Measurements from ENCODE around the gene STMND1.

STMND1 gene

DNA sequence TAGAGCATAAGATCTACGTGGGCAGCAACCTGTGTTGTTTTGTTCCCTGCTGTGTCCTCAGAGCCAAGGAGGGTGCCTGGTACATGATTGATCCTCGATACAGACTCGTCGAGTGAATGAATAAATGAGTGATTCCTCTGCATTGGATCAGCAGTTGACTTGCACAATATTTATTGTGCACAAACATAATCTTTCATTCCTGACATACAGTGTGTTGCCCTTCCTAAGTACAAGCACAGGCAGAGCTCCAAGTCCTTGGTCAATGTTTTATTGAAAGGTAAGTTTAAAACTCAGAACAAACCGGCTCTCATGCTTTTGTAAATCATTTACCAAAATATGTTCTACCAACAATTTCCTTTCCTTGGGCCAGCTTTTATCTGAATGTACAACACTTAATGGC lies 57.4 kb downstream of the STMND1 start:
- H3K23ac ChIP-seq (ENCODE audit: low read depth, low read length, poor library complexity) = no peak overlapping the region
- H2AFZ ChIP-seq (ENCODE audit: low read length) = no peak overlapping the region
- no peak overlapping the region for H2BK12ac ChIP-seq (ENCODE audit: low read length)
- no peak overlapping the region for H2BK15ac ChIP-seq (ENCODE audit: low read length)
- no peak overlapping the region for H4K91ac ChIP-seq (ENCODE audit: low read depth, low read length, poor library complexity)
- H2BK5ac ChIP-seq (ENCODE audit: low read length) = no peak overlapping the region
- no peaks in the 10 kb centered on the region for H3K4me1 ChIP-seq (ENCODE audit: control insufficient read depth in 2 of 2, insufficient read depth in 1 of 2, low read depth in 1 of 2, low read length in 2 of 2)
- H3K27ac ChIP-seq (replicated peaks; ENCODE audit: low read length) = no peak overlapping the region
- H3K4ac ChIP-seq (ENCODE audit: low read length) = no peak overlapping the region
- H3K14ac ChIP-seq (ENCODE audit: low read length) = no peak overlapping the region
- WGBS, 2 donors (ENCODE audit: extremely low coverage in 2 of 2, insufficient read length in 2 of 2, insufficient replicate concordance in 1 of 2) = no CpG with 5 or more reads among the region's 5 CpGs
- DNase-seq (ENCODE audit: low spot score) = no peak
- no peaks in the 10 kb centered on the region for H3K36me3 ChIP-seq (replicated peaks in 1 of 2; ENCODE audit: control insufficient read depth in 2 of 2, insufficient read depth in 2 of 2, low read length in 2 of 2)
- no peak overlapping the region for H4K8ac ChIP-seq (ENCODE audit: low read depth, low read length)
- no peaks in the 10 kb centered on the region for H3K9me3 ChIP-seq (replicated peaks in 1 of 2; ENCODE audit: control insufficient read depth in 2 of 2, insufficient read depth in 1 of 2, low read depth in 1 of 2, low read length in 2 of 2)
- no peak overlapping the region for H3K4me2 ChIP-seq (ENCODE audit: insufficient read depth, low read length, poor library complexity, severe bottlenecking)
- H3K4me3 ChIP-seq (ENCODE audit: low read length in 2 of 2) = no peak overlapping the region
- no peak overlapping the region for H2AK5ac ChIP-seq (ENCODE audit: low read depth, low read length)
- H3K18ac ChIP-seq (ENCODE audit: low read length) = no peak overlapping the region
- no peaks in the 10 kb centered on the region for H3K27me3 ChIP-seq (ENCODE audit: control insufficient read depth in 3 of 3, insufficient read depth in 3 of 3, low read depth in 1 of 3, low read length in 3 of 3)
- H3K79me1 ChIP-seq (ENCODE audit: low read depth, low read length) = no peaks in the 10 kb centered on the region
- H3K9ac ChIP-seq (ENCODE audit: low read depth, low read length, poor library complexity) = no peak overlapping the region
- H2BK120ac ChIP-seq (ENCODE audit: low read depth, low read length) = no peak overlapping the region

GRCh38 chr6:17161076-17161475 lies 59.2 kb downstream of the STMND1 start:
- Histone ChIP-seq H3K9ac (ENCODE audit: low read depth, low read length, poor library complexity) (no peak overlapping the region), H3K23ac (ENCODE audit: low read depth, low read length, poor library complexity) (no peak overlapping the region), H2BK120ac (ENCODE audit: low read depth, low read length) (no peak overlapping the region), H4K91ac (ENCODE audit: low read depth, low read length, poor library complexity) (no peak overlapping the region), H3K36me3 (replicated peaks in 1 of 2; ENCODE audit: control insufficient read depth in 2 of 2, insufficient read depth in 2 of 2, low read length in 2 of 2) (no peaks in the 10 kb centered on the region), H2AFZ (ENCODE audit: low read length) (no peak overlapping the region), H3K27ac (replicated peaks; ENCODE audit: low read length) (no peak overlapping the region), H2BK15ac (ENCODE audit: low read length) (no peak overlapping the region), H3K4ac (ENCODE audit: low read length) (no peak overlapping the region), H3K14ac (ENCODE audit: low read length) (no peak overlapping the region), H2BK5ac (ENCODE audit: low read length) (no peak overlapping the region), H3K4me1 (ENCODE audit: control insufficient read depth in 2 of 2, insufficient read depth in 1 of 2, low read depth in 1 of 2, low read length in 2 of 2) (no peaks in the 10 kb centered on the region), H3K4me2 (ENCODE audit: insufficient read depth, low read length, poor library complexity, severe bottlenecking) (no peak overlapping the region), H3K18ac (ENCODE audit: low read length) (no peak overlapping the region), H3K4me3 (ENCODE audit: low read length in 2 of 2) (no peak overlapping the region), H2BK12ac (ENCODE audit: low read length) (no peak overlapping the region), H2AK5ac (ENCODE audit: low read depth, low read length) (no peak overlapping the region), H3K79me1 (ENCODE audit: low read depth, low read length) (no peaks in the 10 kb centered on the region), H3K9me3 (replicated peaks in 1 of 2; ENCODE audit: control insufficient read depth in 2 of 2, insufficient read depth in 1 of 2, low read depth in 1 of 2, low read length in 2 of 2) (no peaks in the 10 kb centered on the region), H4K8ac (ENCODE audit: low read depth, low read length) (no peak overlapping the region), H3K27me3 (ENCODE audit: control insufficient read depth in 3 of 3, insufficient read depth in 3 of 3, low read depth in 1 of 3, low read length in 3 of 3) (no peaks in the 10 kb centered on the region)
- DNase-seq (ENCODE audit: low spot score) = no peak
- no CpG with 5 or more reads among the region's 2 CpGs for WGBS, 2 donors (ENCODE audit: extremely low coverage in 2 of 2, insufficient read length in 2 of 2, insufficient replicate concordance in 1 of 2)

DNA sequence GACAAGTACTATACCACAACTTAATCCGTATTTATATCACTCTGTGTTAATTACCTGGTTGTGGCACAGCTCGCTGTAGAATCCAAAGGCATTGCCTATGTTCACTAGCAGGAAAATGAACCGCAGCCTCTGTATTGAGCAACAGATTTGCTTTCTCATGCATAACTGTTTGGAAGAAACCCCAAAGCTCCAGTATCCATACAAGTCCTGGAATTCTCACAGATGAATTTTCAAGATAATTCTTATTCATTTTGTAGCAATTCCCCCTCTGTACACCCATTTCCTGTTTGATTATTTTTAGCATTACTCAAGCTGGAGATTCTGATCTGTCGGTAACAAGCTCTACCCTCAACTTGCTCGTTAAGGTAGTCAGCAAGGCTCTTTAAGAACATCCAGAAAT lies 63.5 kb downstream of the STMND1 start:
- Histone ChIP-seq H3K4me1 (ENCODE audit: control insufficient read depth in 2 of 2, insufficient read depth in 1 of 2, low read depth in 1 of 2, low read length in 2 of 2) (no peaks in the 10 kb centered on the region), H3K36me3 (replicated peaks in 1 of 2; ENCODE audit: control insufficient read depth in 2 of 2, insufficient read depth in 2 of 2, low read length in 2 of 2) (no peaks in the 10 kb centered on the region), H4K8ac (ENCODE audit: low read depth, low read length) (no peak overlapping the region), H3K79me1 (ENCODE audit: low read depth, low read length) (no peaks in the 10 kb centered on the region), H2AK5ac (ENCODE audit: low read depth, low read length) (no peak overlapping the region), H3K4ac (ENCODE audit: low read length) (no peak overlapping the region), H4K91ac (ENCODE audit: low read depth, low read length, poor library complexity) (no peak overlapping the region), H3K14ac (ENCODE audit: low read length) (no peak overlapping the region), H3K4me2 (ENCODE audit: insufficient read depth, low read length, poor library complexity, severe bottlenecking) (no peak overlapping the region), H3K27me3 (ENCODE audit: control insufficient read depth in 3 of 3, insufficient read depth in 3 of 3, low read depth in 1 of 3, low read length in 3 of 3) (no peaks in the 10 kb centered on the region), H2AFZ (ENCODE audit: low read length) (no peak overlapping the region), H3K23ac (ENCODE audit: low read depth, low read length, poor library complexity) (no peak overlapping the region), H3K4me3 (ENCODE audit: low read length in 2 of 2) (no peak overlapping the region), H3K9ac (ENCODE audit: low read depth, low read length, poor library complexity) (no peak overlapping the region), H2BK5ac (ENCODE audit: low read length) (no peak overlapping the region), H2BK12ac (ENCODE audit: low read length) (no peak overlapping the region), H2BK120ac (ENCODE audit: low read depth, low read length) (no peak overlapping the region), H3K18ac (ENCODE audit: low read length) (no peak overlapping the region), H3K27ac (replicated peaks; ENCODE audit: low read length) (no peak overlapping the region), H2BK15ac (ENCODE audit: low read length) (no peak overlapping the region), H3K9me3 (replicated peaks in 1 of 2; ENCODE audit: control insufficient read depth in 2 of 2, insufficient read depth in 1 of 2, low read depth in 1 of 2, low read length in 2 of 2) (no peaks in the 10 kb centered on the region)
- WGBS, 2 donors (ENCODE audit: extremely low coverage in 2 of 2, insufficient read length in 2 of 2, insufficient replicate concordance in 1 of 2) = no CpG with 5 or more reads among the region's 5 CpGs
- no peak for DNase-seq (ENCODE audit: low spot score)

- Histone ChIP-seq H2BK120ac (ENCODE audit: low read depth, low read length) (no peak overlapping the region), H3K23ac (ENCODE audit: low read depth, low read length, poor library complexity) (no peak overlapping the region), H3K4me1 (ENCODE audit: control insufficient read depth in 2 of 2, insufficient read depth in 1 of 2, low read depth in 1 of 2, low read length in 2 of 2) (no peaks in the 10 kb centered on the region), H2BK12ac (ENCODE audit: low read length) (no peak overlapping the region), H3K4me3 (ENCODE audit: low read length in 2 of 2) (no peak overlapping the region), H3K4ac (ENCODE audit: low read length) (no peak overlapping the region), H3K14ac (ENCODE audit: low read length) (no peak overlapping the region), H2BK5ac (ENCODE audit: low read length) (no peak overlapping the region), H3K79me1 (ENCODE audit: low read depth, low read length) (no peaks in the 10 kb centered on the region), H2BK15ac (ENCODE audit: low read length) (no peak overlapping the region), H3K27ac (replicated peaks; ENCODE audit: low read length) (no peak overlapping the region), H3K9me3 (replicated peaks in 1 of 2; ENCODE audit: control insufficient read depth in 2 of 2, insufficient read depth in 1 of 2, low read depth in 1 of 2, low read length in 2 of 2) (no peaks in the 10 kb centered on the region), H3K27me3 (ENCODE audit: control insufficient read depth in 3 of 3, insufficient read depth in 3 of 3, low read depth in 1 of 3, low read length in 3 of 3) (no peaks in the 10 kb centered on the region), H3K9ac (ENCODE audit: low read depth, low read length, poor library complexity) (no peak overlapping the region), H3K4me2 (ENCODE audit: insufficient read depth, low read length, poor library complexity, severe bottlenecking) (no peak overlapping the region), H3K18ac (ENCODE audit: low read length) (no peak overlapping the region), H3K36me3 (replicated peaks in 1 of 2; ENCODE audit: control insufficient read depth in 2 of 2, insufficient read depth in 2 of 2, low read length in 2 of 2) (no peaks in the 10 kb centered on the region), H4K8ac (ENCODE audit: low read depth, low read length) (no peak overlapping the region), H2AFZ (ENCODE audit: low read length) (peak overlapping the region; percentile 81), H4K91ac (ENCODE audit: low read depth, low read length, poor library complexity) (no peak overlapping the region), H2AK5ac (ENCODE audit: low read depth, low read length) (no peak overlapping the region)
- no CpG with 5 or more reads among the region's 9 CpGs for WGBS, 2 donors (ENCODE audit: extremely low coverage in 2 of 2, insufficient read length in 2 of 2, insufficient replicate concordance in 1 of 2)
- peak; percentile 30 for DNase-seq (ENCODE audit: low spot score)
Measured at GRCh38 chr6:17167327-17167979, 65.6 kb downstream of the STMND1 start.

Data from neuronal stem cell (in vitro differentiated cells).